ENCODE measurements around the gene ATXN7L1. TPM values are rescaled to one million over a fixed set of nuclear protein-coding genes. Genes with fewer than 3 reads are reported as not detected.

The ATXN7L1 gene
- total RNA-seq, 2 experiments from 2014 or later = 3.5 to 5.0 TPM

GRCh38 chr7:105743351-105744090 lies 132.9 kb downstream of the ATXN7L1 start:
- Mint-ChIP-seq H3K27me3 (ENCODE audit: low read depth) (peaks cover 2% of the 10 kb centered on the region), H3K4me3 (no peak overlapping the region), H3K27ac (no peak overlapping the region), H3K9me3 (ENCODE audit: insufficient read depth) (no peaks in the 10 kb centered on the region), H3K4me1 (ENCODE audit: low read depth) (peaks cover 5% of the 10 kb centered on the region), H3K36me3 (ENCODE audit: low read depth) (no peaks in the 10 kb centered on the region)
- no peak for ATAC-seq
- ChIA-PET CTCF (interaction anchor here (0.7 to 1.6 kb wide), 6 partner anchors 8 to 300 kb away, joined by 3 to 7 read pairs (median 4); no protein-coding TSS in a partner anchor), POLR2A (no interaction called here)
- DNase-seq = no peak

GRCh38 chr7:105742787-105743186 lies 133.6 kb downstream of the ATXN7L1 start:
- no peak overlapping the region for H3K27ac Mint-ChIP-seq
- peaks cover 2% of the 10 kb centered on the region for H3K27me3 Mint-ChIP-seq (ENCODE audit: low read depth)
- CTCF ChIA-PET = interaction anchor here (0.7 to 1.6 kb wide), 4 partner anchors 9 to 268 kb away, joined by 3 to 7 read pairs (median 3); no protein-coding TSS in a partner anchor
- peaks cover 5% of the 10 kb centered on the region for H3K4me1 Mint-ChIP-seq (ENCODE audit: low read depth)
- POLR2A ChIA-PET = no interaction called here
- no peaks in the 10 kb centered on the region for H3K36me3 Mint-ChIP-seq (ENCODE audit: low read depth)
- ATAC-seq (no peak), DNase-seq (no peak)
- no peaks in the 10 kb centered on the region for H3K9me3 Mint-ChIP-seq (ENCODE audit: insufficient read depth)
- H3K4me3 Mint-ChIP-seq = no peak overlapping the region

GRCh38 chr7:105741982-105742381 lies 134.4 kb downstream of the ATXN7L1 start:
- Mint-ChIP-seq H3K27me3 (ENCODE audit: low read depth) (peaks cover 2% of the 10 kb centered on the region), H3K4me1 (ENCODE audit: low read depth) (peaks cover 5% of the 10 kb centered on the region), H3K9me3 (ENCODE audit: insufficient read depth) (no peaks in the 10 kb centered on the region), H3K27ac (no peak overlapping the region), H3K4me3 (no peak overlapping the region), H3K36me3 (ENCODE audit: low read depth) (no peaks in the 10 kb centered on the region)
- POLR2A ChIA-PET = no interaction called here
- CTCF ChIA-PET = interaction anchor here (0.7 to 1.6 kb wide), 3 partner anchors 18 to 300 kb away, joined by 3 to 7 read pairs (median 4); no protein-coding TSS in a partner anchor
- no peak for DNase-seq
- ATAC-seq = no peak

GRCh38 chr7:105738133-105738532 lies 138.3 kb downstream of the ATXN7L1 start:
- CTCF ChIA-PET = interaction anchor here (0.8 to 1.1 kb wide), 2 partner anchors 32 to 81 kb away, joined by 3 read pairs; no protein-coding TSS in a partner anchor
- POLR2A ChIA-PET = no interaction called here
- Mint-ChIP-seq H3K4me3 (no peak overlapping the region), H3K4me1 (ENCODE audit: low read depth) (peaks cover 5% of the 10 kb centered on the region), H3K9me3 (ENCODE audit: insufficient read depth) (no peaks in the 10 kb centered on the region), H3K27me3 (ENCODE audit: low read depth) (peaks cover 2% of the 10 kb centered on the region), H3K27ac (no peak overlapping the region), H3K36me3 (ENCODE audit: low read depth) (no peaks in the 10 kb centered on the region)
- ATAC-seq (no peak), DNase-seq (no peak)

- ATAC-seq = no peak
- POLR2A ChIA-PET = no interaction called here
- Mint-ChIP-seq H3K4me1 (ENCODE audit: low read depth) (peaks cover 2% of the 10 kb centered on the region), H3K9me3 (ENCODE audit: insufficient read depth) (no peaks in the 10 kb centered on the region), H3K4me3 (no peak overlapping the region), H3K27ac (no peak overlapping the region), H3K27me3 (ENCODE audit: low read depth) (no peaks in the 10 kb centered on the region), H3K36me3 (ENCODE audit: low read depth) (no peaks in the 10 kb centered on the region)
- CTCF ChIA-PET = interaction anchor here (0.8 to 1.6 kb wide), 4 partner anchors 77 to 117 kb away, joined by 3 to 6 read pairs (median 4); no protein-coding TSS in a partner anchor
- no peak for DNase-seq
Observed at GRCh38 chr7:105734233-105734632, 142.2 kb downstream of the ATXN7L1 start.

GRCh38 chr7:105731042-105731441 lies 145.4 kb downstream of the ATXN7L1 start:
- Mint-ChIP-seq H3K36me3 (ENCODE audit: low read depth) (no peaks in the 10 kb centered on the region), H3K4me1 (ENCODE audit: low read depth) (no peaks in the 10 kb centered on the region), H3K9me3 (ENCODE audit: insufficient read depth) (no peaks in the 10 kb centered on the region), H3K27ac (no peak overlapping the region), H3K27me3 (ENCODE audit: low read depth) (no peaks in the 10 kb centered on the region), H3K4me3 (no peak overlapping the region)
- CTCF ChIA-PET = no interaction called here
- ATAC-seq (no peak), DNase-seq (no peak)
- POLR2A ChIA-PET = interaction anchor here (0.6 kb wide), 1 partner anchor 27 kb away, joined by 3 read pairs; no protein-coding TSS in a partner anchor

GRCh38 chr7:105728028-105728427 lies 148.4 kb downstream of the ATXN7L1 start:
- CTCF ChIA-PET = no interaction called here
- Mint-ChIP-seq H3K4me3 (no peak overlapping the region), H3K9me3 (ENCODE audit: insufficient read depth) (no peaks in the 10 kb centered on the region), H3K36me3 (ENCODE audit: low read depth) (no peaks in the 10 kb centered on the region), H3K4me1 (ENCODE audit: low read depth) (no peaks in the 10 kb centered on the region), H3K27me3 (ENCODE audit: low read depth) (no peaks in the 10 kb centered on the region), H3K27ac (no peak overlapping the region)
- POLR2A ChIA-PET = no interaction called here
- DNase-seq (no peak), ATAC-seq (no peak)

- Mint-ChIP-seq H3K27ac (no peak overlapping the region), H3K4me1 (ENCODE audit: low read depth) (no peaks in the 10 kb centered on the region), H3K36me3 (ENCODE audit: low read depth) (no peaks in the 10 kb centered on the region), H3K27me3 (ENCODE audit: low read depth) (no peaks in the 10 kb centered on the region), H3K9me3 (ENCODE audit: insufficient read depth) (no peaks in the 10 kb centered on the region), H3K4me3 (no peak overlapping the region)
- ChIA-PET POLR2A (no interaction called here), CTCF (no interaction called here)
- ATAC-seq = no peak
- DNase-seq = no peak
Observed at GRCh38 chr7:105724688-105725087, 151.7 kb downstream of the ATXN7L1 start.

- CTCF ChIA-PET = no interaction called here
- no peaks in the 10 kb centered on the region for H3K27me3 Mint-ChIP-seq (ENCODE audit: low read depth)
- H3K9me3 Mint-ChIP-seq (ENCODE audit: insufficient read depth) = no peaks in the 10 kb centered on the region
- no peak overlapping the region for H3K4me3 Mint-ChIP-seq
- H3K27ac Mint-ChIP-seq = no peak overlapping the region
- no peak for DNase-seq
- no peaks in the 10 kb centered on the region for H3K36me3 Mint-ChIP-seq (ENCODE audit: low read depth)
- no peak for ATAC-seq
- no peaks in the 10 kb centered on the region for H3K4me1 Mint-ChIP-seq (ENCODE audit: low read depth)
- POLR2A ChIA-PET = no interaction called here
Observed at GRCh38 chr7:105723572-105723971, 152.8 kb downstream of the ATXN7L1 start.

- ChIA-PET CTCF (no interaction called here), POLR2A (no interaction called here)
- no peak for DNase-seq
Observed at GRCh38 chr7:105721571-105722104, 154.8 kb downstream of the ATXN7L1 start.

GRCh38 chr7:105719919-105720318 lies 156.5 kb downstream of the ATXN7L1 start:
- CTCF ChIA-PET = no interaction called here
- Mint-ChIP-seq H3K9me3 (ENCODE audit: insufficient read depth) (no peaks in the 10 kb centered on the region), H3K4me1 (ENCODE audit: low read depth) (no peaks in the 10 kb centered on the region)

More at GRCh38 chr7:105721571-105722104, 154.8 kb downstream of the ATXN7L1 start:
- Mint-ChIP-seq H3K36me3 (ENCODE audit: low read depth) (no peaks in the 10 kb centered on the region), H3K27ac (no peak overlapping the region), H3K4me1 (ENCODE audit: low read depth) (no peaks in the 10 kb centered on the region), H3K9me3 (ENCODE audit: insufficient read depth) (no peaks in the 10 kb centered on the region), H3K4me3 (no peak overlapping the region), H3K27me3 (ENCODE audit: low read depth) (no peaks in the 10 kb centered on the region)
- no peak for ATAC-seq

GRCh38 chr7:105719395-105719794 lies 157.0 kb downstream of the ATXN7L1 start:
- POLR2A ChIA-PET = no interaction called here
- no peaks in the 10 kb centered on the region for H3K9me3 Mint-ChIP-seq (ENCODE audit: insufficient read depth)
- no peaks in the 10 kb centered on the region for H3K27me3 Mint-ChIP-seq (ENCODE audit: low read depth)
- CTCF ChIA-PET = no interaction called here
- DNase-seq = no peak
- H3K36me3 Mint-ChIP-seq (ENCODE audit: low read depth) = no peaks in the 10 kb centered on the region
- H3K4me1 Mint-ChIP-seq (ENCODE audit: low read depth) = no peaks in the 10 kb centered on the region
- H3K4me3 Mint-ChIP-seq = no peak overlapping the region
- no peak for ATAC-seq
- no peak overlapping the region for H3K27ac Mint-ChIP-seq

More at GRCh38 chr7:105719919-105720318, 156.5 kb downstream of the ATXN7L1 start:
- Mint-ChIP-seq H3K4me3 (no peak overlapping the region), H3K36me3 (ENCODE audit: low read depth) (no peaks in the 10 kb centered on the region), H3K27me3 (ENCODE audit: low read depth) (no peaks in the 10 kb centered on the region), H3K27ac (no peak overlapping the region)
- ATAC-seq = no peak
- DNase-seq = no peak
- POLR2A ChIA-PET = no interaction called here
